ENCODE results near the gene HNRNPA2B1.
A peak's percentile ranks its signal among the peaks of the same experiment; 100 is the strongest.
"Not testable (repeated sequence)": the region's sequence is repeated elsewhere in the genome, so short reads cannot be mapped to it uniquely, and the experiment has no call there.

HNRNPA2B1 gene

DNA sequence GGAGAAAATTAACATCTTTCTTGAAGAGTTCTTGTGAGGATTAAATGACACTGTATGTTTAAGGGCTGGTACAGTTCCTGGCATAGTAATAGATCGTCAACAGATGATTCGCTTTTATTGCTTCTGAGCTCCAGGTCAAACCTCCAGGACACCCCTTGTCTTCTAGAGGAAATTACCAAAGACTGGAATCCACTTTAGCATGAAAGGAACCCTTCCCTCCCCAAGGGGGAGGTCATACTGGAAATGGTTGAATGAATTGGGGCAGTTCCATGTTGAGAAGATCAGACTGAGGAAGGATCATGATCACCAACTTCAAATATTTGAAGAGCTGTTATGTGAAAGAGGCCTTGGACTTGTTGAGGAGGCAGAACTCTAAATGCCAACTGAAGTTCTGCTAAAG, 39.6 kb downstream of the HNRNPA2B1 start:
- DNase-seq: peak; percentile 18

DNA sequence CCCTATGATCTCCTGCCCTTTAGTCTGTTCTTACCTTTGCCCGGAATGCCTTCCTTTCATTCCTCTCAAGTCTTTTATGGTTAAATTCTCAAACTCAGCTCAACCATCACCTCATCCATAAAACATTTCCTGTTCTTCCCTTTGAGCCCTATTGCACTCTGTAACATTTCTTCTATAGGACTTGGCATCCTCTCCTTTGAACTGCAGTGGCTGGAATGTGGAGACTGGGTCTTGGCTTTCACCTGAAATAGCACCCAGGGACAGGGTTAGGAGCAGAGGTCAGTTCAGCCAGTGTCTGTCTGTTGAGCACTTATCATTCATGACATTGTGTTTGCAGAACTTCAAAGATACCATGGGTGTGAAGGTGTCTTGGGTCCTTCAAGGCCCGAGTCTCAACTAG, 41.3 kb downstream of the HNRNPA2B1 start:
- peak; percentile 79 for DNase-seq

DNA sequence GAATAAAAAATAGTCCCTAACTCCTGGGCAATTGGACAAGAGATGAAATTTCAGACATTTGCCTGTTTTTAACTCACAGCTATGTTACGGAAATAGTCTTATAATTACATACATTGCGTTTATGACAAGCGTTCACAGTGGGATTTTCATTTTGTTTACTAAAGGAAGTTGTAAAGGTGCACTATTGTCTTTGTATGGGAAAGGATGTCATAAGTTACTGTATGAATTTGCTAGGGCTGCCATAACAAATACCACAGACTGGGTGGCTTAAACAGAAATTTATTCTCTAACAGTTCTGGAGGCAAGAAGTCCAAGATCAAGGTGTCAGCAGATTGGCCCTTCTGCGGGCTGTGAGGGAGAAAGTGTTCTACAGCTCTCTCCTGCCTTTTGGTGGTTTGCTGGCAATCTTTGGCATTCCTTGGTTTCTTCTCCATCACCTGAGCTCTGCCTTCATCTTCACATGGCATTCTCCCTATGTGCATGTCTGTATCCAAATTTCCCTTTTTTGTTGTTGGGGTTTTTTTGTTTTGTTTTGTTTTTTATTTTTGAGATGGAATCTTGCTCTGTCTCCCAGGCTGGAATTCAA, 42.9 kb downstream of the HNRNPA2B1 start:
- peak; percentile 33 for DNase-seq

DNA sequence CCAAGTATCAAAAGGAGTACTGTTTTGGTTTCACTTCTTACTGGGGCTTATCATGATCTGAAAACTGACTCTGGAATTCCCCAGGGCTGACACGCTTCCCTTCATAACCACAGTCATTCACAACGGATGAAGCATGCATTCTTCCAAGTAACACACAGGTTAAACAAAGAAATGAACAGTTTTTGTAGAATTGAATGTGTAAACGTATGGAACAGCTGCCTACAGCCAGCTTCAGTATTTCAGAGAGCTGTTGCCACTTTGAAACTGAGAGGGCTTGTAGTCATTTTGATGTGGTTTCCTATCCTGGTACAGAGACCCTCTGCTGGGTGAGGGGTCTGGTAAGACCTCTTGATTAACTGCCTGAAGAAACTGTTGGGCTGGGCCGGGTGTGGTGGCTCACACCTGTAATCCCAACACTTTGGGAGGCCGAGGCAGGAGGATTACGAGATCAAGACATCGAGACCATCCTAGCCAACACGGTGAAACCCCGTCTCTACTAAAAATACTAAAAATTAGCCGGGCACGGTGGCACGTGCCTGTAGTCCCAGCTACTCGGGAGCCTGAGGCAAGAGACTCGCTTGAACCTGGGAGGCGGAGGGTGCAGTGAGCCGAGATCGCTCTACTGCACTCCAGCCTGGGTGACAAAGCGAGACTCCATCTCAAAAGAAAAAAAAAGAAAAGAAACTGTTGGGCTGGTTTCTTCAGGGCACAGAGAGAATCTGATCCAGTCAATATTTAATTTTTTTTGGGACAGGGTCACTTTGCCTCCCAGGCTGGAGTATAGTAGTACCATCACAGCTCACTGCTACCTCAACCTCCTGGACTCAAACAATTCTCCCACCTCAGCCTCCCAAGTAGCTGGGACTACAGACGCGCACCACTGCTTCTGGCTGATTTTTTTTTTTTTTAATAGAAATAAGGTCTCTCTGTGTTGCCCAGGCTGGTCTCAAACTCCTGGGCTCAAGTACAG, 43.8 kb downstream of the HNRNPA2B1 start:
- DNase-seq: peak; percentile 70

DNA sequence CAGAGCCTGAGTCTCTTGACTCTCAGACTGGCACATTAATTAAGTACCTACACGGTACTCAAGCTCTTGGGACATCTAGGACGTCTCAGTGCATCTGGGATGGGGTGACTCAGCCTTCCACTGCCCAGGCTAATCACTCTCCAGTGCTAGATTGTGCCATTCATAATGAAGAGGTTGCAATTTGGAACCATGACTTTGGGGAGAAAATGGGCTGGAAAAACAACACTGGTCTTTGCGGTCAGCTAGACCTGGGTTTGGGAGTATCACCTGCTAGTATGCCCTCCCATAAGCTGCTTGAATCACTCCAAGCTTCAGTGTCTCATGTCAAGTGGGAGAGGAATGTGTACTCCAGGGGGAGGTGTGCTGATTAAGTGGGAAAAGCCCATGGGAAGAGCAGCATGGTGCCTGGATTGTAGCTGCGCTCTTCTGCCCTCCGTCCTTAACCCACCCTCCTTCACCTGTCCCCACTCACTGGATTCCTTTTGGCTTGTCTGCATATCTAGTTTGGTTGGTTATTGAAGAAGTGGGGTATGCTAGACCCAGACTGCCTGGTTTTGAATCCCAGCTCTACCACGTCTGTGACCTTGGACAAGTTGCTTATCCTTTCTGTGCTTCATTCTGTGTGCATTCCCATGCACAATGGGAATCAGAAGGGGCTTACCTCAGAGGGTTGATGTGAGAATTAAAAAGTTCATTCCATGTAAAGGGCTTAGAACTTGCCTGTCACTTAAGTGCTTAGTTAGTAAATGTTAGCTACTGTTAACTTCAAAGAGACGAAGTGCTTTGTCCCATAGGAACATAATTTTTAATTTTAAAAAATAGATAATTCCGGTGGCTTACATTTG, 44.8 kb downstream of the HNRNPA2B1 start:
- DNase-seq: peak; percentile 72

DNA sequence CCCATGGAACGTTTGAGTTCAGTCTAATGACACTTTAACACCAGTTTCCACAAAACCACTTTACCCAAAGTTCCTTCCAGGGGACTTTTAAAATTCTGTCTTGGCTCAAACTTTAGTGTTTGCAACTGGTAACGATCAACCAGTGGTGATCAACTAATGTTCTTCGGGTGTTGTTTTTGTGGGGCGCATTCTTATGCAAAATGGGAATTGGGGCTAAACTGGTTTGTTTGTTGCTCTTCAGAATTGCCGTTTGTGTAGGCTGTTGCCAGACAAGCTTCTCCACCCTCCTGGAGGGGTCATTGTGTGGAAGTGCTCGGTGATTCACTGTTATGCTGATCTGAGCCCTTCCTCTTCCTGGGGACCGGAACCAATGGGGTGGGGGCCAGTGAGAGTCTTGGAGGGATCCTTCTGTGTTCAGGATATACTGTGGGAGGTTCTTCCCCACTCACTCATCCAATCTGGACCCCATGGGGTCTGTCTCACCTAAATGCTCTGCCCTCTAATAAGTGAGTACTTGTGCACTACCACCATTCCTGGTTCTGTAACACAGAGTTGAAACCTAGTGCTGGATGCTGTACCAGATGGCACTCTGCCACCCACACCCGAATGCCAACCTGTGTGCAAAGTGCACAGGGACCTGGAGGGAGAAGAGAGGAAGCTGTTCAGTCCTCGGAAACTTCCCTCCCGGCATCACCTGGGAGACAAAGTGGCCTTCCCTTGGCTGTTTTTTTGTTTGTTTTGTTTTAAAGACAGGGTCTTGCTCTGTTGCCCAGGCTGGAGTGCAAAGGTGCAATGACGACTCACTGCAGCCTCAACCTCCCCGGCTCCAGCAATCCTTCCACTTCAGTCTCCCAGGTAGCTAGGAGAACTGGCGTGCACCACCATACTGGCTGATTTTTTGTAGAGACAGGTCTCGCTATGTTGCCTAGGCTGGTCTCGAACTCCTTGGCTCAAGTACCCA, 46.4 kb downstream of the HNRNPA2B1 start:
- DNase-seq: peak; percentile 80

DNA sequence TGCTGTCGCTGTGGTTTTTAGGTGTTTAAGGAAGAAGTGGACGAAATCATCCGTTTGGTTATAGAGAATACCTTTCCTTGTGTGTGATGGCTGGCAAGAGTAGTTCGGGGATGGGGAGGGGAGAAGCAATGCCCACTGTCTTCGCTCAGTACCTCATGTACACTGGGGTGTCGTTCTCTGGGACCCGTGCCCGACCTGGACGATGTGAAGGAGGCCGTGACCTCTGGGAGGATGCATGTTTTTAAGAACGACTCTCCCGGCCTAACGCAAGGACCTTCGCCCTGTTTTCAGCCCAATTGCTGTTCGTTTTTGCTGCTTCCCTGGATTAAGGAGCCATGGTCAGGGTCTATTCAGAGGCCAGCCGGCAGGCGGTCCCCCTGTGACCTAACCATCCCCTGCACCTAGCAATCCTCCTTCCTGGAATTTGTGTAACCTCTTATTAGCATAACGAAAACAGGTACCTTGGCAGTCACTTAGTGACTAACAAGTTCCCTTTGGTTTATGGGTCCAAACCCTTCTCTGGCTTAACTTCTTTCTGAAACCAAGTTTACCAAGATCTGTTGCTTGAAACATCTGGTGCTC, 47.2 kb downstream of the HNRNPA2B1 start:
- peak; percentile 58 for DNase-seq

DNA sequence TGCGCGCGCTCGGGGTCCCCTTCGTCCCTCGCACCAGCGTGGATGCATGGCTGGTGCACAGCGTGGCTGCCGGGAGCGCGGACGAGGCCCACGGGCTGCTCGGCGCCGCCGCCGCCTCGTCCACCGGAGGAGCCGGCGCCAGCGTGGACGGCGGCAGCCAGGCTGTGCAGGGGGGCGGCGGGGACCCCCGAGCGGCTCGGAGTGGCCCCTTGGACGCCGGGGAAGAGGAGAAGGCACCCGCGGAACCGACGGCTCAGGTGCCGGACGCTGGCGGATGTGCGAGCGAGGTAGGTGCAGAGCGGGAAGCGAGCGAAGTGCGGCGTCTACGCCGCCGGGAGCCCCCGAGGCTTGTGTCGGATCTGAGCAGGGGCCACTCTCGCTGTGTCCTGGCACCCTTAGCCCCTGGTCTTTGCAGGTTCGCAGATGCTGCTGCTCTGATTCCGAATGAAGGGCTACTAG, 47.7 kb downstream of the HNRNPA2B1 start:
- DNase-seq: peak; percentile 56

DNA sequence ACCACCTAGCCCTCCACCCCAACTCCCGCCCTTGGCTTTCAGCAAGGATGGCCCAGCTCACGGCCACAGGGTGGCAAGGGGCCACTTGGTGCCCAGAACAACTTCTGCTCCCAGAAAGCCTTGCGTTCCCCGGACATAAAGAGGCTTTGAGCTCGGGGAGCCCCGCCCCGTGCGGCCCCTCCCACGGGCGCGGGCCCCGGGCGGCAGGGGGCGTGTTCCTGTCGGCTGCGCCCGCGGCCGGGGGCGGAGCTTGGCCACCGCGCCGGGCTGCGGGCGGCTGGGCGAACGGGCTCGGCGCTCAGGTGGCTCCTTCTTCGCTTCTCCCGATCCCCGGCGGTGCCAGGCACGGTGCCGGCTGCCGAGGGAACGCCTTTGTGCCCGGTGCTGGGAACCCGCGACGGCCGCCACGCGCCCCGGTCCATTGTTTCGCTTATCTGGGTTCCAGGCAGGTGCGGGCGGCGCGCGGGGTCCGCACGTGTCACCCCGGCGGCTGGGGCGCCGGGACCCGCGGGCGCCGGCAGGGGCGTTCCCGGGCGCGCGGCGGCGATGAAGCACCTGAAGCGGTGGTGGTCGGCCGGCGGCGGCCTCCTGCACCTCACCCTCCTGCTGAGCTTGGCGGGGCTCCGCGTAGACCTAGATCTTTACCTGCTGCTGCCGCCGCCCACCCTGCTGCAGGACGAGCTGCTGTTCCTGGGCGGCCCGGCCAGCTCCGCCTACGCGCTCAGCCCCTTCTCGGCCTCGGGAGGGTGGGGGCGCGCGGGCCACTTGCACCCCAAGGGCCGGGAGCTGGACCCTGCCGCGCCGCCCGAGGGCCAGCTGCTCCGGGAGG, 48.4 kb downstream of the HNRNPA2B1 start, which contains the start of gene NFE2L3:
Gene NFE2L3, plus strand, starts transcription at position 246 of the 829 bp plus-strand sequence. Its CDS starts 301 bp downstream, at position 547.
- DNase-seq: peak; percentile 85

DNA sequence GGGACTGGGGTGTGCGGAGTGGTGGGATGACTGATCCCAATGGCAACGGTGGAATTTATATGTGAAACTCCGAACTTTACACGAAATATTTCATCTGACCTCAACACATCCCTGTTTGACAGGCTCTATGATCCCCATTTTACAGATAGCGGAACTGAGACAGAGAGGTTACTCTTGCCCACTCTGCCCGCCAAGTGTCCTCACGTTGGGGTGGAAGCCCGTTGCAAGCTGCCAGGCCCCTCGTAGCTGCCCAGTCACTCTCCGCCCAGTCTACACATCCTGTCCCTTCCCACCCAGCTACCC, 48.9 kb downstream of the HNRNPA2B1 start:
- DNase-seq: peak; percentile 19

DNA sequence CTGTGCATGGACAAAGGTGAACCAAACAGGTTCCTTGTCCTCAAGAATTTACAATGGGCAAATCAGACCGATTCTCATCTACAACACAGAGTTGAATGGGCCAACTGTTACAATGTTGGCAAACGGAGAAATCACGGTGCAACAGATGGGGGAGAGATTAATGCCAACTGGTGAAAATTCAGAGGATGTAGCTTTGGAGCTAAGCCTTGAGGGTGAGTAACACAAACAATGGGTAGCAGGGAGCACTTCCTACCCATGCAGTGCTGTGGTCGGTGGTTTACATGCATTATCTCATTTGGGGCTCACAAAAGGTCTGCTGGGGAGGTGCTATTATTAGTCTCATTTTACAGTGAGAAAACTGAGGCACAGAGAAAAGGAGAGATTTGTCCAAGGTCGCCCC, 49.5 kb downstream of the HNRNPA2B1 start:
- DNase-seq: no peak

DNA sequence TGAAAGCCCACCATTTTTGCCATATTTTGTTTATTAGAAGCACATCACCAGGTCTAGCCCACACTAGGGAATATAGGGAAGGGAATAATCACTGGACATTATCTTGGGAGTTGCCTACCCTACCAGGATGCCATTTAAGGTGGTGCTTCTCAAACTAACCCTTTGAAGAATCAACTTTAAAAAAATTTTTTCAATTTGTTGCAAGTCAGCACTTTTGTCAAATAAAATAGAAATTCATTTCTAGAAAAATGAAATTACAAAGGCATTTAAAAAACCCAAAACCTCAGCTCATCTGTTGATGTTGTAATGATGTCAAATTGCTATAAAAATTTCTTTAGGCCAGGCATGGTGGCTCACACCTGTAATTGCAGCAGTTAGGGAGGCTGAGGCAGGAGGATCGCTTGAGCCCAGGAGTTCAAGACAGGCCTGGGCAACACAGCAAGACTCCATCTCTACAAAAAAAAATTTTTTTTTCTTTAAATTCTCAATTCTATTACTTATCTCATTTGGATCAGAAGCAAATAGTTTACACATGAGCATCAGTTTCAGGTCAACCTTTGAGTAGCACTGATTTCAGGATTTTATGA, 51.1 kb downstream of the HNRNPA2B1 start:
- no peak for DNase-seq

DNA sequence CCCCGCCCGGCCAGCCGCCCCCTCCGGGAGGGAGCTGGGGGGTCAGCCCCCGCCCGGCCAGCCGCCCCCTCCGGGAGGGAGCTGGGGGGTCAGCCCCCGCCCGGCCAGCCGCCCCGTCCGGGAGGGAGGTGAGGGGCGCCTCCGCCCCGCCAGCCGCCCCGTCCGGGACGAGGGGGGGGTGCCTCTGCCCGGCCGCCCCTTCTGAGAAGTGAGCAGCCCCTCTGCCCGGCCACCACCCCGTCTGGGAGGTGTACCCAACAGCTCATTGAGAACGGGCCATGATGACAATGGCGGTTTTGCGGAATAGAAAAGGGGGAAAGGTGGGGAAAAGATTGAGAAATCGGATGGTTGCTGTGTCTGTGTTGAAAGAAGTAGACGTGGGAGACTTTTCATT, 52.2 kb downstream of the HNRNPA2B1 start:
- not testable (repeated sequence) for DNase-seq

DNA sequence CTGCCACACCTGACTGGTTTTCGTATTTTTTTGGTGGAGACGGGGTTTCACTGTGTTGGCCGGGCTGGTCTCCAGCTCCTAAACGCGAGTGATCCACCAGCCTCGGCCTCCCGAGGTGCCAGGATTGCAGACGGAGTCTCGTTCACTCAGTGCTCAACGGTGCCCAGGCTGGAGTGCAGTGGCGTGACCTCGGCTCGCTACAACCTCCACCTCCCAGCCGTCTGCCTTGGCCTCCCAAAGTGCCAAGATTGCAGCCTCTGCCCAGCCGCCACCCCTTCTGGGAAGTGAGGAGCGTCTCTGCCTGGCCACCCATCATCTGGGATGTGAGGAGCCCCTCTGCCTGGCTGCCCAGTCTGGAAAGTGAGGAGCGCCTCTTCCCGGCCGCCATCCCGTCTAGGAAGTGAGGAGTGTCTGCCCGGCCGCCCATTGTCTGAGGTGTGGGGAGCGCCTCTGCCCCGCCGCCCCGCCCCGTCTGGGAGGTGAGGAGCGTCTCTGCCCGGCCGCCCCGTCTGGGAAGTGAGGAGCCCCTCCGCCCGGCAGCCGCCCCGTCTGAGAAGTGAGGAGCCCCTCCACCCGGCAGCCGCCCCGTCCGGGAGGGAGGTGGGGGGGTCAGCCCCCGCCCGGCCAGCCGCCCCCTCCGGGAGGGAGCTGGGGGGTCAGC, 52.8 kb downstream of the HNRNPA2B1 start:
- not testable (repeated sequence) for DNase-seq

DNA sequence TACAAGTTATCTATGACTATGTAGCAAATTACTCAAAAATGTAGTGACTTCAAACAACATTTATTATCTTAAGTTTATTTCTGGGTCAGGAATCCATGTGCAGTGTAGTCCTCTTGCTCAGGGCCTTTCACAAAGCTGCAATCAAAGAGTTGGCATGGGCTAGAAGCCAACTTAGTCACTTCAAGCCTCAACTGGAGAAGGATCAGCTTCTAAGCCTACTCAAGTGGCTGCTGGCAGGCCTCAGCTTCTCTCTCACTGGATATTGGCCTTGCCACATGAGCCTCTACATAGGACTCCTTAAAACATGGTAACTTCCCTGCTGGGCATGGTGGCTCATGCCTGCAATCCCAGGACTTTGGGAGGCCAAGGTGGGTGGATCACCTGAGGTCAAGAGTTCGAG, 53.5 kb downstream of the HNRNPA2B1 start:
- peak; percentile 19 for DNase-seq

DNA sequence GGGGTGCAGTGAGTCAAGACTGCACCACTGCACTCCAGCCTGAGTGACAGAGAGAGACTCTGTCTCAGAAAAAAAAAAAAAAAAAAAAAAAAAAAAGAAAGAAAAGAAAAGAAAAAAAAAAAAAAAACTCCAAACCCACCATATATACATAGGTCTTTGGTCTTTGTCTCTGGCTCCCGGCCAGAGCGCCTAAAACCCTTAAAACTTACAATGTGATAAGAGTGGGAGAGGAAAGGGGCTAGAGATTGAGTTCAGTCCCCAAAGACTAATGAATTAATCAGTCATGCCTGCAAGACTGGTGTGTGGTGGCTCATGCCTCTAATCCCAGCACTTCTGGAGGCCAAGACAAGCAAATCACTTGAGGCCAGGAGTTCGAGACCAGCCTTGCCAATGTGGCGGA, 55.3 kb downstream of the HNRNPA2B1 start:
- no peak for DNase-seq

DNA sequence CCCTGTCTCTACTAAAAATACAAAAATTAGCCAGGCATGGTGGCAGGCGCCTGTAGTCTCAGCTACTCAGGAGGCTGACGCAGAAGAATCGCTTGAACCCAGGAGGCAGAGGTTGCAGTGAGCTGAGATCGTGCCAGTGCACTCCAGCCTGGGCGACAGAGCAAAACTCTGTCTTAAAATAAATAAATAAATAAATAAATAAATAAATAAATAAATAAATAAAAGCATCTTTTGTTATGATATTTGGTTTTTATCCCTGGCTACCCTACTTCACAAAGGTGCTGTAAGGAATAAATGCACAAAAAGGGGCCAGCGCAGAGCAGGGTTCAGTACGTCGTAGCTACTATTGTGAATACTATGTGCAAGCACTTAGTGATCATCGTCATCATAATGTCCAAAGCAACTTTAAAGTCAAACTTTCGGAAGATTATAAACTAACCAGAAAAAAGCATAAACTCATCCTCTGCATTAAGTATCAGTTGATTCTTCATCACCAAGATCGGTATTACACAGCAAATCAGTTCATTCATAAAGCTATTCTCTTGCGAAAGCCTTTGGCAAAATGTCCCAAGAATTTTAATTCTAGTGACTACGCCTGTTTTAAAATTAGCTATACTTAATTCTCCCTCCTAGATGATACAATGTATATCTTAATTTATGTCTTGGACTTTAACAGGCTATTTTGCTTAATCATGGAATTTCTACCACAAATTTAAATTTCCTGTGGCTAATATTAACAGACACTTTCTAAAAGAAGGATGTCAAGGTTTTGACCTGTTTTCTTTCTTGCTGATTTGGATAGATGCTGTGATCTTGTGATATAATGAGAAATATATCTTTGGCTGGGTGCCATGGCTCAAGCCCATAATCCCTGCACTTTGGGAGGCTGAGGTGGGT, 56.1 kb downstream of the HNRNPA2B1 start:
- DNase-seq: no peak

DNA sequence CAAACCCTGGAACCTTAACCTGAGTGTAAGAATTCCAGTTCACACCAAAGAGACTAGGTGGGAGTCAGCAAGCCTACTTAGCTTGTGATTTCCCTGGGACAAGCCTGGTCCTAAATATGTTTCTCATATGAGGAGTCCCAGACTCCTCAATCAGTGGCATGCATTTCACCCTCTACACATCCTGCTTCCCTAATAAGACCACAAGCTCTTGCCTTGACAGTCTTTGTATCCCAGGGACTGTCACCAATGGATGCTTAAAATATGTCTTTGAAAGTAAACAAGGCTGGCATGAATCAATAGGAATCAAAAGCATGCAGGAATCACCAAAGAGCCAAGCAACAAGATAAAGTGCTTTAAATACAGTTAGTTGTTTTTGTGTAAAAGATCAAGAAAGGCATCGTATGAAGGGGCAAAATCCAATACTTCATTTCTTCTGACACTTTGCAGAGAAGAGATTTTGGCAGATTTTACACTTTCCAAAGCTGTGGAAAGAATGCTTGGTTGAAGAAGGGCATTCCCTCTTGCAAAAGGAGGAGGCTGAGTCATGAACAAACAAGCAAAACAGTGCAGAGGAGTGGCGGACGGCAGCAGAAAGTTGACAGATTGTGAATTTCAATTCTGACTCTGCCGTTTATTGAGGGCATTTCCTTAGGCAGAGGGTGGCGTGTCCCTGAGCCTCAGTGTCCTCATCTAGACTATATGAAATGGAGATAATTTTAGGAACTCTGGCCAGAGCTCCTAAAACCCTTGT, 57.1 kb downstream of the HNRNPA2B1 start:
- DNase-seq: no peak
